Epidermal melanocyte (primary cell): Measurements from ENCODE around the gene SEZ6.

Experiments used
- DNase-seq: peaks from one replicate; pipeline ENCODE4 v3.0.0; 2011; ENCODE audit warnings: low spot score; ENCODE audit not compliant: insufficient read length

The SEZ6 gene

GRCh38 chr17:28907709-28908475 lies 97.9 kb downstream of the SEZ6 start:
- DNase-seq: peak; percentile 48

GRCh38 chr17:28906706-28907438 lies 99.0 kb downstream of the SEZ6 start:
- DNase-seq: no peak

GRCh38 chr17:28906276-28906675 lies 99.6 kb downstream of the SEZ6 start:
- DNase-seq: no peak
